ENCODE measurements around the gene FDX2. TPM values are rescaled to one million over a fixed set of nuclear protein-coding genes. Genes with fewer than 3 reads are reported as not detected.

FDX2 gene
- total RNA-seq, 1 donor from 2014 or later: 7.4 TPM

DNA sequence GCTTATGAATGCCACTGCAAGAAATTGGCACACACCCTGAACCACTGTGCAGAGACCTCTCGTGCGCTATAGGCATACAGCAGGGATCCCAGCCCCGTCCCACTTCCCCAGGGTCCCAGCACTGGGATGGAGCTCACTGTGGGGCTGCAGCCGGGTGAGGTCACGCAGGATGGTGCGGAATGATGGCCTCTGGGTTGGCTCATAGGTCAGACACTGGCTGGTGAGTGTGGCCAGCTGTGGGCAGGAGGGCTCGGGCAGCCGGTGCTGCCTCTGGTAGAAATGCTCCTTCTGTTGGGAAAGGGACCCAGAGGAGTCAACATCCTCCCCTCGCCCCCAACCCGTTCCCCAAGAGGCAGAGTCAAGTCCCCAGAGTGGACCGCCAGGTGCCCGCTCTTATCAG, 40.6 kb upstream of the FDX2 start:
- Mint-ChIP-seq H3K4me1 (peaks cover 20% of the 10 kb centered on the region), H3K4me3 (no peak overlapping the region), H3K9me3 (no peaks in the 10 kb centered on the region), H3K36me3 (peaks cover 18% of the 10 kb centered on the region), H3K27me3 (ENCODE audit: insufficient read depth, low read depth) (peaks cover 2% of the 10 kb centered on the region), H3K27ac (no peak overlapping the region)
- Histone ChIP-seq H3K4me2 (no peak overlapping the region), H4K20me1 (ENCODE audit: low read depth) (peaks cover 23% of the 10 kb centered on the region), H3K9me3 (ENCODE audit: low read depth) (no peaks in the 10 kb centered on the region), H3K9ac (no peak overlapping the region), H3K79me2 (ENCODE audit: low read depth) (no peaks in the 10 kb centered on the region), H3K4me1 (peaks cover 10% of the 10 kb centered on the region), H3K27ac (no peak overlapping the region), H3K27me3 (no peaks in the 10 kb centered on the region), H2AFZ (replicated peaks) (no peak overlapping the region), H3K36me3 (no peaks in the 10 kb centered on the region), H3K4me3 (no peak overlapping the region), H3F3A (ENCODE audit: low read depth) (peaks cover 31% of the 10 kb centered on the region)
- no peak for TF ChIP-seq EZH2phosphoT487 (IDR thresholded peaks at IDR 0.05)
- TF ChIP-seq EZH2 (IDR thresholded peaks at IDR 0.05): no peak
- TF ChIP-seq, protein P1, sequence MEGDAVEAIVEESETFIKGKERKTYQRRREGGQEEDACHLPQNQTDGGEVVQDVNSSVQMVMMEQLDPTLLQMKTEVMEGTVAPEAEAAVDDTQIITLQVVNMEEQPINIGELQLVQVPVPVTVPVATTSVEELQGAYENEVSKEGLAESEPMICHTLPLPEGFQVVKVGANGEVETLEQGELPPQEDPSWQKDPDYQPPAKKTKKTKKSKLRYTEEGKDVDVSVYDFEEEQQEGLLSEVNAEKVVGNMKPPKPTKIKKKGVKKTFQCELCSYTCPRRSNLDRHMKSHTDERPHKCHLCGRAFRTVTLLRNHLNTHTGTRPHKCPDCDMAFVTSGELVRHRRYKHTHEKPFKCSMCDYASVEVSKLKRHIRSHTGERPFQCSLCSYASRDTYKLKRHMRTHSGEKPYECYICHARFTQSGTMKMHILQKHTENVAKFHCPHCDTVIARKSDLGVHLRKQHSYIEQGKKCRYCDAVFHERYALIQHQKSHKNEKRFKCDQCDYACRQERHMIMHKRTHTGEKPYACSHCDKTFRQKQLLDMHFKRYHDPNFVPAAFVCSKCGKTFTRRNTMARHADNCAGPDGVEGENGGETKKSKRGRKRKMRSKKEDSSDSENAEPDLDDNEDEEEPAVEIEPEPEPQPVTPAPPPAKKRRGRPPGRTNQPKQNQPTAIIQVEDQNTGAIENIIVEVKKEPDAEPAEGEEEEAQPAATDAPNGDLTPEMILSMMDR (IDR thresholded peaks at IDR 0.05): no peak
- no peak for DNase-seq (ENCODE audit: low spot score)

- TF ChIP-seq, protein P1 (IDR thresholded peaks at IDR 0.05): no peak
- TF ChIP-seq EZH2phosphoT487 (IDR thresholded peaks at IDR 0.05) (no peak), EZH2 (IDR thresholded peaks at IDR 0.05) (no peak)
- Histone ChIP-seq H2AFZ (replicated peaks) (peak overlapping the region; percentile 68), H3K79me2 (ENCODE audit: low read depth) (no peaks in the 10 kb centered on the region), H3F3A (ENCODE audit: low read depth) (peaks cover 31% of the 10 kb centered on the region), H3K9me3 (ENCODE audit: low read depth) (no peaks in the 10 kb centered on the region), H3K27ac (no peak overlapping the region), H3K27me3 (no peaks in the 10 kb centered on the region), H3K36me3 (no peaks in the 10 kb centered on the region), H3K4me1 (peaks cover 10% of the 10 kb centered on the region), H3K9ac (no peak overlapping the region), H3K4me3 (peak overlapping the region; percentile 50), H3K4me2 (peak overlapping the region; percentile 84), H4K20me1 (ENCODE audit: low read depth) (peaks cover 23% of the 10 kb centered on the region)
- Mint-ChIP-seq H3K27me3 (ENCODE audit: insufficient read depth, low read depth) (peaks cover 2% of the 10 kb centered on the region), H3K4me1 (peaks cover 20% of the 10 kb centered on the region), H3K27ac (no peak overlapping the region), H3K4me3 (peak overlapping the region; percentile 69), H3K36me3 (peaks cover 11% of the 10 kb centered on the region), H3K9me3 (no peaks in the 10 kb centered on the region)
- DNase-seq (ENCODE audit: low spot score): peak; percentile 95
These were observed 38.1 kb upstream of the FDX2 start for GRCh38 chr19:10353793-10354391.

GRCh38 chr19:10352764-10353671, 37.2 kb upstream of the FDX2 start:
- peak overlapping the region; percentile 46 for H3K27ac Mint-ChIP-seq
- Histone ChIP-seq H3K4me2 (peak overlapping the region; percentile 84), H4K20me1 (ENCODE audit: low read depth) (peaks cover 23% of the 10 kb centered on the region), H3K27ac (no peak overlapping the region), H3K4me1 (peaks cover 10% of the 10 kb centered on the region), H3K79me2 (ENCODE audit: low read depth) (no peaks in the 10 kb centered on the region), H3K4me3 (peak overlapping the region; percentile 50), H3K9me3 (ENCODE audit: low read depth) (no peaks in the 10 kb centered on the region), H3K9ac (no peak overlapping the region), H3F3A (ENCODE audit: low read depth) (peaks cover 31% of the 10 kb centered on the region), H2AFZ (replicated peaks) (peak overlapping the region; percentile 68), H3K36me3 (no peaks in the 10 kb centered on the region), H3K27me3 (no peaks in the 10 kb centered on the region)
- H3K4me3 Mint-ChIP-seq: peak overlapping the region; percentile 77
- TF ChIP-seq EZH2phosphoT487 (IDR thresholded peaks at IDR 0.05) (no peak), EZH2 (IDR thresholded peaks at IDR 0.05) (no peak)
- TF ChIP-seq, protein P1 (IDR thresholded peaks at IDR 0.05): no peak
- peak; percentile 95 for DNase-seq (ENCODE audit: low spot score)
- peaks cover 11% of the 10 kb centered on the region for H3K36me3 Mint-ChIP-seq
- peaks cover 2% of the 10 kb centered on the region for H3K27me3 Mint-ChIP-seq (ENCODE audit: insufficient read depth, low read depth)
- H3K4me1 Mint-ChIP-seq: peaks cover 20% of the 10 kb centered on the region
- no peaks in the 10 kb centered on the region for H3K9me3 Mint-ChIP-seq
